H1 (cell line): ENCODE data around the gene AMPD3. TPM values are rescaled to one million over a fixed set of nuclear protein-coding genes. Genes with fewer than 3 reads are reported as not detected.

Source experiments
- BRCA1 ChIP-seq: IDR thresholded peaks from 2 replicates; pipeline ENCODE4 v1.6.1; 2012; ENCODE audit warnings: low read depth, low read length, improper control_type of control experiment
- CHD1 ChIP-seq: IDR thresholded peaks from 2 replicates; pipeline ENCODE4 v1.6.1; 2012; ENCODE audit warnings: low read depth, low read length, improper control_type of control experiment
- EZH2 ChIP-seq: fragments of 200-600 bp; sonication (generic); IDR thresholded peaks from 2 replicates; pipeline ENCODE4 v1.7.1; 2012; ENCODE audit warnings: low read depth, mild to moderate bottlenecking, moderate library complexity, low read length, inconsistent platforms; ENCODE audit not compliant: severe bottlenecking
- NANOG ChIP-seq: IDR thresholded peaks from 2 replicates; pipeline ENCODE4 v1.6.1; 2011; ENCODE audit warnings: low read length, low read depth, mild to moderate bottlenecking, inconsistent platforms; ENCODE audit not compliant: insufficient read depth, poor library complexity, severe bottlenecking
- NRF1 ChIP-seq: IDR thresholded peaks from 2 replicates; pipeline ENCODE4 v1.6.1; 2011; ENCODE audit warnings: mild to moderate bottlenecking, low read depth, low read length, improper control_type of control experiment
- polyA plus RNA-seq, 7 experiments: library from polyadenylated mRNA; depleted of rRNA in 3 of 7; stranded (reverse) in 5 of 7; unstranded in 2 of 7; fragments of >200 nt in 5 of 7; fragments of 200-250 nt in 2 of 7; gene quantifications; 1 replicate in 5 of 7; 2 replicates in 1 of 7; 4 replicates in 1 of 7; pipeline versions ENCODE4 v1.2.1 to v1.2.3, GENCODE V29; 2011 to 2013; ENCODE audit warnings: missing spikeins in 2 of 7, mixed read lengths in 2 of 7
- total RNA-seq: library from RNA; stranded (reverse); fragmentation: NEBNext Ultra II Directional; extraction: Animal tissue kit (Norgen Biotek cat#: 25700); gene quantifications from 2 replicates; pipeline ENCODE4 v1.2.1, GENCODE V29; 2021
- TF ChIP-seq, protein P1 (sequence below): IDR thresholded peaks from 2 replicates; pipeline ENCODE4 v1.6.1; 2012; ENCODE audit warnings: inconsistent platforms

The AMPD3 gene
- total and polyA plus RNA-seq, 2 of the 8 experiments (the other 6 are each of a cell fraction or from before 2014, with no cell fraction given): 4.0 to 6.3 TPM

DNA sequence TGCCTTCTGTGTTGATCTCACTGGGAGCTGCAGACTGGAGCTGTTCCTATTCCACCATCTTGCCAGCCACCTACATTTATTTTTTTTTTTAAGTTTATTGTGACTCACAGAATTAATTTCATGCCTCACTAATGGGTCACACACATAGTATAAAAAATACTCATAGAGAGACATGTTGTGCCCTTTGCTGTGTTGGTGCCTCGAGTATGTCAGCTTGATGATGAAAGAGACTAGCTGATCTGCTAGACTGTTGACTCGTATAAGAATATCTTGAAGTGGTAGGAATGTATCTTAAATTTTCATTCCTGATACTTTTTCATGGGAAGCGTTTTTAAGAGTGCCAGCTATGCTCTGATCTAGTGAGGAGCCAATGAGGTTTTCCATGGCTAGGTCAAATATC lies 28.6 kb upstream of the AMPD3 start (continued):
- TF ChIP-seq NANOG (no peak), NRF1 (no peak), CHD1 (no peak), BRCA1 (no peak), EZH2 (no peak)
- TF ChIP-seq, protein P1, sequence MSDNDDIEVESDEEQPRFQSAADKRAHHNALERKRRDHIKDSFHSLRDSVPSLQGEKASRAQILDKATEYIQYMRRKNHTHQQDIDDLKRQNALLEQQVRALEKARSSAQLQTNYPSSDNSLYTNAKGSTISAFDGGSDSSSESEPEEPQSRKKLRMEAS: no peak
